ENCODE measurements around the gene NSMCE4A.

- TF ChIP-seq POLR2A (IDR thresholded peaks at IDR 0.05; ENCODE audit: low read depth, low read length), result no peak
- TF ChIP-seq POLR2AphosphoS5 (IDR thresholded peaks at IDR 0.05; ENCODE audit: low read depth, low read length), result no peak
- TF ChIP-seq TAF1 (IDR thresholded peaks at IDR 0.05; ENCODE audit: borderline replicate concordance, low read depth, low read length), result no peak
Measured at GRCh38 chr10:121998462-121998861, 23.4 kb upstream of the NSMCE4A start.
